Stimulated activated CD8-positive, alpha-beta memory T cell treated with anti-CD3 and anti-CD28 coated beads, Interleukin-15, amount 100 ng/mL, for 48 hours (primary cell): ENCODE measurements around the gene KRT26.
"Not testable (repeated sequence)": the region's sequence is repeated elsewhere in the genome, so short reads cannot be mapped to it uniquely, and the experiment has no call there.

Experiments
- DNase-seq, 2 donors: peaks; one replicate each; pipeline ENCODE4 v3.0.0-alpha.2; 2020; ENCODE audit warnings: low read depth in 2 of 2

KRT26 gene

DNA sequence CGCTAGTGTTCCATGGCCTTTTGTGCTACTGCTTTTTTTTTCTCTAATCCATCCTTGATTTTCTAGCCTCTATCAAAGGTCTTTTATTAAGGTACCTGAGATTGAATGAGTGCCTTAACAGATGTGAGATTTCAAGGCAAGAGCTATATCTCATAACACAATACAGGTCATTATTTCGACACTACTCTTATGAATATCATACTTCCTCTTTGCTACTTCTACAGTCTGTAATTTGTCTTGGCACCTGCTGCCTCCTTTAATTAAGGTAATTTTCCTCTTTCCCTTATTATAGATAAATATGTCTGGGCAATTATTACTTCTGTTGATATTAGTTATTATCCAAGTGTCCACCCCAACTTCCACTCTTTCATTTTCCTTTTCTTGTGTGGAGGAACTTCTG lies 22.5 kb upstream of the KRT26 start:
- DNase-seq = no peak

DNA sequence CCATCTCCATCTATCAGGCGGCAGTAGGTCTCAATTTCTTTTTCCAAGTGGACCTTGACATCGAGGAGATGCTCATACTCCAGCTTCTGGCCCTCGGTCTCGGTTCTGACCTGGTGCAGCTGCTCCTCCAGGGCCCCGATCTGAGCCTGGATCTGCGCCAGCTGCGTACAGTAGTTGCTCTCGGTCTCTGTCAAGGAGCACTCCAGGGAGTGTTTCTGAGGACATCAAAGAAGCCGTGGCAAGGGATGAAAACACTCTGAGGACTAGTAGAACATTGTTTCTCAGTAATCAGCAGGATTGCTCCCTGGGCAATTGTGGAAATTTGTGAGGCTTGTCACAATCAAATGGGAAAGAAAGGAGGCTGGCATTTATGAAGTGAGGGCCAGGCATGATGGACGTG lies 21.8 kb upstream of the KRT26 start:
- DNase-seq = no peak

DNA sequence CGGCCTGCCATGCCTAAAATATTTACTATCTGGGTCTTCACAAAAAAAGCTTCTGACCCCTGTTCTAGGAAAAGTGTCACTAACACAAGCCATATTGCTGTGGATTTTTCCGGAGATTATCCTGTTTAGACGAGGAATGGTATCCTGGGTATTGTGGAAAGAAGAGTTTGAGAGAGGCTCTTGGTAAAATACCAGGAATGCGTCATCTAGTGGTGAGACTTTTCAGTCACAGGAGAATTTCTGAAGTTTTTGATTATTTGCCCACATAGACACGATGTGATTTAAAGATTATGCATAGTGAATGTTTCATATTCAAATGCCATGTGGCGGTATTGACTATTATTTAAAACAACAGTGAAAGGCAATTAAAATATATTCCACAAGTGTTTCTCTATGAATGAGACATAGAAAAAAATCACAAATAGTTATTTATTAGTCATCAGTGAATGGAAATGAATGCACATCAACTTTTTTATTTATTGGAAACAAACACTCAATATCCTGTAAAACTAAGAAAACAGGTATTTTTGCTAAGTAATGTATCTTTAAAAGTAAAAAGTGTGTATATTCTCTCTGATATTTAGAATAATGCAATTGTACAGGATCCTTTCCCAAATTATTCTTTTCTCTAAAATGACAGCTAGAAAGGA lies 19.9 kb upstream of the KRT26 start:
- DNase-seq = no peak

DNA sequence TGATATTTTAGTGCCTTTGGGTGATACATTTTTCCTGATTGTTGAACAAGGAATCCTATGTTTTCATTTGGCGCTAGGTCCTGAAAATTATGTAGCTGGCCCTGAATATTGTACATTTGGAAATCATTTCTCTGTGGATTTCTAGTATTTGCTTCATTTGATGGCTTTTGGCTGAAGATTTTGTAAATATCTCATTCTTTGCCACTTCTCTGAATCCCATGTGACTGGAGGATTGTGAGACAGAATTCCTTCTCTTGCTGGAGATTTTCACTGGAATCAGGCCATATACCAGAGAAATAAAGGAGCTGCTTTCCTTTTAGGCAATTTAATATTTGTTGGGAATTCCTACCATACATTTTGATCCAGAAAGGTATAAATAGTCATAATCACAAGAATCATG lies 19.1 kb upstream of the KRT26 start:
- no peak for DNase-seq

DNA sequence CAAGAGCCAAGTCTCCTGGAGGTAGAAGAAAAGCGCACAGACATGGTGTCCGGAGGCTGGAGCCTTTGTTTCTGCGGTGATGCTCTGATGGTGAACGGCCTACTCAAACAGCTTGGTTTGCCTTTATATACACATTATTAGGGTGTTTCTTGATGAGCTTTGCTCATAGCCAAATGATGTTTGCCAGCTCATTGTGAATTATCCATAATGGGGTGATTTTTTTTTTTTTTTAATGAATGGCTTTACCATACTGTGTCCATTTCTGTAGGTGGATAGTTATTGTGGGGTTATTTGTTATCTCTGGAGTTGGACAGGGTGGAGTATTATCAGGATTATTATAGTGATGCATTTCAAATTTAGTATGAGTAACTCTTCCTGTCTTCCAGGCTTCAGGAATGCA lies 10.4 kb upstream of the KRT26 start, which contains the start of gene KRT27:
Gene KRT27, minus strand, starts transcription at position 101 of the 400 bp plus-strand sequence. Its CDS starts 57 bp downstream, at position 44.
- DNase-seq = no peak

DNA sequence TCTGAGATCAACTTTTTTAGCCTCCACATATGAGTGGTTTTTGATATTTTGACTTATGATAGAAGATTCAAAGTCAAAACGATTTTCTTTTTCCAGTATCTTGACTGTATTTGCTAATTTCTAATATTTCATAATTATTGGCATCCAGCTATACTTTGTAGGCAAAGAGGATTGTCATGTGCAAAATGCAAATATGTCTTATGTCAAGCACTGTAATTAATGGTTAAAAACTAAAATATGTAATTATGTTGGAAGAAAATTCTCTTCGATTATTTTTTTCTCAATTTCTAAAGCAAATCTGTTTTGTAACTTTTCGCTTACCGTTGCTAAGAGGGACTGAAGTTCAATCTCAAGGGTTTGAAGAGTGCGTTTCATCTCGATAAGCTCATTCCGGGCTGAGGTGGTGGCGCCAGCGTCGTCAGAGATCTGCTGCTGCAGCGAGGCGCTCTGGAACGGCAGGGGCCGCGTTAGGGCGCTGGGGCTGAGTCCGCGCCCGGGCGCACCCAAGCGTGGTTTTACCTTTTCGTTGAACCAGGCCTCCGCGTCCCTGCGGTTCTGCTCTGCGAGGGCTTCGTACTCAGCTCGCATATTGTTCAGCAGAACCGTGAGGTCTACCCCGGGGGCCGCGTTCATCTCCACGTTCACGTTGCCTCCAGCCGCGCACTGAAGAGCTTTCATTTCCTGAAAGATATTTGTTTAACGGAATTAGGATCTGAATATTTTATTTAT lies 7.3 kb upstream of the KRT26 start:
- peak in 1 of 2 donors; percentile 8 for DNase-seq

DNA sequence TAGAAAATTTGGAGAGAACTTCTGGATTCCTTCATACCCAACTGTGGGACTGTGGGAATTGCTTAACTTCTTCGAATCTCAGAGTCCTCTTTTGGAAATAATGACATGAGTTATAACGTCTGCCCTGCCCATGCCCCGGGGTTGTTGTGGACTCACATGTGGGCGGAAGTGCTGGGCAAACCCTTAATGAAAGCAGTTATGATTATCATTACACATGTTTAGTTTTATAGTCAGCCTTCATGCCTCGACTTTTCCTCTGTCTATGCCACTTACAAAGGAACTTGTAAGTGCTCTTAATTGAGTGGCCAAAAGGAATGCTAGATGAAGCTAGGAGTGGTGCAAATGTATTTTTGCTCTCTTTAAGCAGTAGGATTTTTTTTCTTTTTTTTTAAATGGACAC lies 6.5 kb upstream of the KRT26 start:
- DNase-seq = no peak

DNA sequence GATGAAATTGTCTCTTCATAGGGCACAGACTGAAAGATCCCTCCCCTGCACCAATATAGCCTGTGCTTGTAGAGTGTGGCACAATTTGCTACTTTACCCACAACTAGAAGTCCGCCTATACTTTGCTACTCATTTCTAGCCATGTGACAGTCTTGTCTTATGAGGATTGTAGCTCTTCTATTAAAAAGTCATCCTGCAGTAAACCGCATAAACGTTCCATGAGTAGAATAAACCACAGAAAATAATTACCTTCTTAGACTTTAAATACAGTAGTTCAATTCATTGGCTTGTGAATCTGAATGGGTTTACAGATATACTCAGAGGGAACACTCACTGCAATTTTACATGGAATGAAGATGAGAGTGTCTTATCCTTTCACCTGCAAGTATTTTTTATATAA lies 6.0 kb upstream of the KRT26 start:
- no peak for DNase-seq

DNA sequence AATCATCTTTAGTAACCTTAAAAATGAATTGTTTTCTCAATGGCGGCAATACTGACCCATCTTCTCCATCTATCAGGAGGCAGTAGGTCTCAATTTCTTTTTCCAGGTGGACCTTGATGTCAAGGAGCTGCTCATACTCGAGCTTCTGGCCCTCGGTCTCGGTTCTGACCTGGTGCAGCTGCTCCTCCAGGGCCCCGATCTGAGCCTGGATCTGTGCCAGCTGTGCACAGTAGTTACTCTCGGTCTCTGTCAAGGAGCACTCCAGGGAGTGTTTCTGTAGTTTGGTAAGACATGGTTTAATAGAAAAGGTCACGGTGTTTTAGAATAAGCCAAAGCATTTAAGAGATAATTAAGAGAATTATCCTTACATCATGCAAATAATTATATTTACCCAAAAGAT lies 5.5 kb upstream of the KRT26 start:
- DNase-seq = no peak

DNA sequence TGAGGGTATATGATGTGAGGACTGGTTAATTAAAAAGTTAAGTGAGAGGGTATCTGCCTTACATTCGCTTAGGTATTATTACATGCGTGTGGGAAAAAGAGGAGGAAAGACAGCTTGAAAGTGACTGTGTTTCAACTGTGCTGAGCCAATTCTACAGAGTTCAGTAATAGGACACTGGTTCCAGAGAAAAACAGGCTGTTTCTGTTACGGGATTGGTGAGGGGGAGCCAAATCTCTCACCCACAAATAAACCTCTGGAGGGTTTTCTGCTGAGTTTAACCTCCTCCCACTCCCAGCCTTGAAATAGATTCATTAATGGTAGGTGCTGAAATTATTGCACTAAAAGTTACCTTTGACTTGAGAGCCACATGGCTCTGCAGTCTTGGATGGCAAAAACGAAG lies 3.9 kb upstream of the KRT26 start:
- DNase-seq = no peak

DNA sequence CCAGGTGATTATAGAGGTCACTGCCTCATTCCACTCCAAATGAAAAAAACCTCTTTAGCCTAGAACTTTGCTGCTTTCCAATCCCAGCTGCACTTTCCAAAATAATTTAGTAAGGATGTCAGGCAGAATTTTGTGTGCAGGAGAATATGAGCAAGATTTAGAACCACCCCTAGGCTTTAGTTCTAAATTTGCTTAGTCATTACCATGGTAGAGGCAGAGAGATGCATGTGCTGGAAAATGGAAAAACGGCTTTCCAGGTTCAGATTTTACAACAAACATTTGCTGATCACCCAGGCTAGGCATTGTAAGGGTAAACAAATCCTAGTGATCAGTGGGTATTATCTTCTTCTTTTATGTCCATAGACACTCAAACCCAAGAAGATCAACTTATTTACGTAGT lies 6.3 kb downstream of the KRT26 start:
- no peak for DNase-seq

DNA sequence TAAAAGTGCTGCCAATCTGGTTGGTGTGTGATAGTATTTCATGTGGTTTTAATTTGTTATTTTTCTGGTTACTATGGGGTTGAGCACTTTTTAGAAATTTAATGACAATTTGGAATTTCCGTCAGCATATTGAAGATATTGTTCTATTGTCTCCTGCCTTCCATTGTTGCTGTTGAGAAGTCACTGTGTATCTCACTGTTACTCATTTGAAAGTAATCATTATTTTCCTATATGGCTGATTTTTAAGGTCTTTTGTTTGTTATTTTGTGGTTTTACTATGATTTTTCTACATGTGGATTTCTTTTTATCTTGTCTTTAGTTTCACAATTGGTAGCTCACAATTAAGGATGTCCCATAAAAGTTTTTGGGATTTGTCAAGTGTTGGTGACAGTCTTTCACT lies 8.2 kb downstream of the KRT26 start:
- DNase-seq = no peak

DNA sequence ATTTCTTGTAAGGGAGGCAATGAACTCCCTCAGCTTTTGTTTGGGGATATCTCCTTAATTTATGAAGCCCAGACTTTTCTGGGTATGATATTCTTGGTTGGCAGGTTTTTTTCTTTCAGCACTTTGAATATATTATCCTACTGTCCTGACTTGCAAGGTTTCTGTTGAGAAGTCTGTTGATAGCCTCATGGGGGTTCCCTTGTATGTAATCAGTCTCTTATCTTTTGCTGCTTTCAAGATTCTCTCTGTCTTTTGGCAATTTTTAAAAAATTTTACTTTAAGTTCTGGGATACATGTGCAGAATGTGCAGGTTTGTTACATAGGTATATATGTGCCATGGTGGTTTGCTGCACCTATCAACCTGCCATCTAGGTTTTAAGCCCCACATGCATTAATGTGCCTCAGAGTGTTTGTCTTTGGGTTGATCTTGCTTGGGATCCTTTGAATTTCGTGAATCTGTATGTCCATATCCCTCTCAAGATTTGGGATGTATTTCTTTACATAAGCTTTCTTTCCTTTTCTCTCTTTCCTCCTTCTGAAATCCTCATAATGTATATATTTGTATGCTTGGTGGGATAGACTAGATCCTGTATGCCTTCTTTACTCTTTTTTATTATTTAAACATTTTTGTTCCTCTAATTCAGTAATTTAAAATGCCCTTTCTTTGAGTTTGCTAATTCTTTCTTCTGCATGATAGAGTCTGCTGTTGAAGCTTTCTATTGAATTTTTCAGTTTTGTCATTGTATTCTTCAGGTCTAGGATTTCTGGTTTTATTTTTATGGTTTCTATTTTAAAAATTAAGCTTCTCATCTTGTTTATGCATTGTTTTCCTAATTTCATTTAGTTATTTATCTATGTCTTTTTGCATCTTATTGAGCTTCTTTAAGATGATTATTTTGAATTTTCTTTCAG lies 11.6 kb downstream of the KRT26 start:
- no peak for DNase-seq

DNA sequence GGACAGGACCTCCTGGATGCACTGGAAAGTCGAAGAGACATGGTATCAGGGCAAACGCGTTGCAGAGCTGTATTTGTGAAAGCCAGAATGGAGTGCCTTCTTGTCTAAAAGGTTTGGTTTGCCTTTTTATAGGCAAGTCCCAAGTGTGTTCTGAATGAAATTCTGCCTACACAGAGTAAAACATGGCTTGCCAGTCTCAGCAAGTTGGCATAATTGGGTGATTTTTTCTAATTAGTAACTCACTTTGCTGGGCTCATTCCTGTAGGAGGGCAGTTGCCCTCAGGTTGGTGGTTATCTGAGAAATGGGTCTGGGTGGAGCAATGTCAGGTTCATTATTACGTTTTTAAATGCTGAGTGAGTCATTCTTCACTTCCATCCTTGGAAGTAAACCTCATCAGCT lies 16.8 kb downstream of the KRT26 start, which contains the start of gene KRT25:
Gene KRT25, minus strand, starts transcription at position 101 of the 400 bp plus-strand sequence. Its CDS starts 60 bp downstream, at position 41.
- no peak for DNase-seq

DNA sequence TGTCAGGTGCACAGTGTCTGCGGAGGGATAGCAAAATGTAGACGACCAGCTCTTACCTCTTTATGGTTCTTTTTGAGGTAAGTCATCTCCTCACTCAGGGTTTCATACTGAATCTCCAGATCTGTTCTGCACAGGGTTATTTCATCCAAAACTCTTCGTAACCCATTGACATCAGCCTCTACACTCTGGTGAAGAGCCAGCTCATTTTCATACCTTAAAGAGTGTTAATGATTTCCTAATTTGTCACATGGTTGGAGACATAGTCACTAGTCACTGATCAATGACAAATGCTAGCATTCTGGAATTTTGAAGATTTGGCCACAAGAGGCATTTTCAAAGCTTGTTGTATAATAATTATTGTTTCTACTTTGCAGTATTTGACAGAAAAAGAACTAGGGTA lies 18.2 kb downstream of the KRT26 start:
- DNase-seq = no peak

DNA sequence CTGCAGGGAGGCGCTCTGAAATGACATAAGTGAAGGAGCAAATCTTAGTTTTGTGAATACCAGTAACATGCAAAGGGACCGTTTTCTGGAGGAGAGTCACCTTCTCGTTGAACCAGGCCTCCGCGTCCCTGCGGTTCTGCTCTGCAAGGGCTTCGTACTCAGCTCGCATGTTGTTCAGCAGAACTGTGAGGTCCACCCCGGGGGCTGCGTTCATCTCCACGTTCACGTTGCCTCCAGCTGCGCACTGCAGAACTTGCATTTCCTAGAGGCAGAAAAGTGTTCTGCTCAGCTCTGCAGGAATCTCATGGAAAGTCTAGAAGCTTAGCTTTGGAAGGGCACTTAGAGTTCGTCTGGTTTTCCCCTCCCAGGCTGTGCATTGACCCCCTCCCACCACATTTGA lies 20.9 kb downstream of the KRT26 start:
- no peak for DNase-seq

DNA sequence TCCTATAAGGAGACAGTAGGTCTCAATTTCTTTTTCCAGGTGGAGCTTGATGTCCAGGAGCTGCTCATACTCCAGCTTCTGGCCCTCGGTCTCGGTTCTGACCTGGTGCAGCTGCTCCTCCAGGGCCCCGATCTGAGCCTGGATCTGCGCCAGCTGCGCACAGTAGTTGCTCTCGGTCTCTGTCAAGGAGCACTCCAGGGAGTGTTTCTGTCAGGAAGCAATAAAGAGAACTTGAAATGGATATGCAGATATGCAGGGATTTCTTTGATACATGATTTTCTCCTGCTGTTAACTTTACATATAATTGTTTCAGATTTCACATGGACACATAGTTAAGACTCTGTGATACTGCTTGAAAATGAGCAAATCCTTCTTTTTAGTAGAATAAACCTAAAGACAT lies 21.6 kb downstream of the KRT26 start:
- DNase-seq = no peak

DNA sequence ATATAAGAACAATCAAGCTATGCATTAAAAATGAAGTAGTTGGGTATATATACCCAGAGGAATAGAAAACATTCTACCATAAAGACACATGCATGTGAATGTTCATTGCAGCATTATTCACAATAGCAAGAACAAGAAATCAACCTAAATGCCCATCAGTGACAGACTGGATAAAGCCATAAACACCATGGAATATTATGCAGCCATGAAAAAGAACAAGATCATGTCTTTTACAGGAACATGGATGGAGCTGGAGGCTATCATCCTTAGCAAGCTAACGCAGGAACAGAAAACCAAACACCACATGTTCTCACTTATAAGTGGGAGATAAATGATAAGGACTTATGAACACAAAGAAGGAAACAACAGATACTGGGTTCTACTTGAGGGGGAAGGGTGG lies 23.3 kb downstream of the KRT26 start:
- not testable (repeated sequence) for DNase-seq

DNA sequence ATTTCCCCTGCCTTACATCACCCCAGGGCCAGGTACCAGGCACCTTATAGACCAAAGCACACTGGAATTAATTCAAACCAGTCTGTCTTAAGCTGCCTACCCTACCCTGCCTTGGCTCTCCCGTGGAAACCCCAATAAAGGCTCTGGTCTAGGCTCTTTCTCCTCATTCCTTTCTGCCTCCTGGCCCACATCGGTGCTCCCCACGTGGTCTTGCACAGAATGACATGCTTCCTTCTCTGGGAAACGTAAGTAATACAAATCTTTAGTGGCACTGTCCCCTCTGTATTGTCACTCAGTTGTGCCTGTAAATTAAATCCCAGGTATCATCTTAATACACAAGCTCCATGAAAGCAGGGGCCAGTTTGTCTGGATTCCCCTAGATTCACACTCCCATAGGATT lies 33.4 kb downstream of the KRT26 start:
- DNase-seq = no peak

DNA sequence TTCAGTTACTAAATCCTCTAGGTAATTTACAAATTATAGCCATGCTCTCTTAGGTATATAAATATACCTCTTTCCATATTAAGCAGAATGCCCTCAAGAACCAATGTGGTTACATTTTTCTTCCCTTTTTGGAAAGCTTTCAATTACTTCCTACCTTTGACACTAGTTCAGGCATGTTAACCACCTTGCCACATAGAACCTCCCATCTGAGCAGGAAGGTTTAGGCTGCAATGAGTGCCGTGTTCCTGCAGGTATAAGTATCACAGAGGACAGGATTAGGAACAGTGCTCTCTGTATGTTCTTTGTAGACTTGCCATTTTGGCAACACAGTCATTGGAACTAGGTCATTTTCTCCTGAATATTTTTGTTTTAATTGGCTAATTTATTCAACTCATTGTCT lies 37.0 kb downstream of the KRT26 start:
- DNase-seq = no peak

DNA sequence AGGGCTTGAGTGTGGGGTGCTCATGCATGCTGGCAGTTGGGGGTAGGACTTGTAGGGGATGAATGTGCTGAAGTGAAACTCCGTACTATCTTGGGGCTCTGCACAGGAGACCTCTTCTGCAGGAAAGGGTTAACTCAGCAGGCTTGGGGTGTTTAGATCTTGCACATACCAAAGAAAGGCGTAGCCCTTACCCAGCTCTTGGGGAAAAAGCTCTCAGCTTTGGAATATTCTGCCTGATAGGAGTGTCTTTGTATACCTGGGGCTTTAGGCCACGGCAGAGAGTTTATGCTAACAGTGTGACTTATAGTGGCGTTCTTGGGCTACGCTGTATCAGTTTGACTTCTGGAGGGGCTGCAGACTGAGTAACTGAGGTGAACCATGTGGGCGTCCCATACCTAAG lies 38.0 kb downstream of the KRT26 start:
- no peak for DNase-seq

DNA sequence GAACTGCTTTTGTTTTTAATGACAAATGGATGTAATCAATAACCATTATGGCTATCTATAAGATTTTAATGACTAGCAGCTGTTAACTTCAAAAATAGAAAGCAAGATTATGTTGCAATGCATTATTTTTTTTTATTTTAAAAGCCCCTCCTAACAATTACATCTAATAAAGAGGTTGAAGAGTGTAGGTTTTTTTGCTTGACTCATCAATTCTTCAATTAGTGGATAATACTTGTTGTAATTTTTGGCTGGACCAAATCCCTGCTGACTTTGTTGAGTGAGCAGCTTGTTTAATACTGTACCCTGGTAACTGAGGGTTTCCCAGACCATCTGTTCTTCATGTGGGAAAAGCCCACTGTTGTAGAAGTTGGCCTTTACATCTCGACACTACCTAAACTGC lies 41.0 kb downstream of the KRT26 start:
- DNase-seq = no peak
